Cardiac muscle cell (in vitro differentiated cells and primary cell): ENCODE data around the gene OBP2B. TPM values are rescaled to one million over a fixed set of nuclear protein-coding genes. Genes with fewer than 3 reads are reported as not detected.

Experiments used
- DNase-seq, 2 donors: peaks; one replicate each; pipeline versions ENCODE4 v3.0.0 to v3.0.0-alpha.2; 2010 to 2017; ENCODE audit warnings: low read depth in 1 of 2, low spot score in 1 of 2
- H3K27ac ChIP-seq: fragments of 200-600 bp; sonication (generic); 2 replicates; pipeline ENCODE4 v1.5.1; 2016
- H3K27me3 ChIP-seq: fragments of 200-600 bp; sonication (generic); 2 replicates; pipeline ENCODE4 v1.6.0; 2016; ENCODE audit warnings: control low read depth
- H3K36me3 ChIP-seq: fragments of 200-600 bp; sonication (generic); 2 replicates; pipeline ENCODE4 v1.5.1; 2016; ENCODE audit warnings: control low read depth
- H3K4me1 ChIP-seq: fragments of 200-600 bp; sonication (generic); 2 replicates; pipeline ENCODE4 v1.8.1; 2017; ENCODE audit warnings: low read depth, mild to moderate bottlenecking, mixed run types
- H3K4me3 ChIP-seq: fragments of 200-600 bp; sonication (generic); 2 replicates; pipeline ENCODE4 v1.5.1; 2016; ENCODE audit warnings: mild to moderate bottlenecking
- H3K9me3 ChIP-seq: fragments of 200-600 bp; sonication (generic); 2 replicates; pipeline ENCODE4 v1.5.1; 2017; ENCODE audit warnings: low read depth, mild to moderate bottlenecking, control low read depth
- polyA plus RNA-seq: library from polyadenylated mRNA; unstranded; fragments of >200 nt; fragmentation: Nextera tagmentation; extraction: Ambion mirVana; gene quantifications from 2 replicates; pipeline ENCODE4 v1.2.1, GENCODE V29; 2016
- total RNA-seq: library from RNA; depleted of rRNA; stranded (reverse); fragments of >200 nt; gene quantifications from 2 replicates; pipeline ENCODE4 v1.2.3, GENCODE V29; 2016
- TF ChIP-seq, protein P1 (sequence below): IDR thresholded peaks from 2 replicates; pipeline ENCODE4 v1.5.1; 2012; ENCODE audit warnings: low read depth, mild to moderate bottlenecking, low read length

OBP2B gene
- total and polyA plus RNA-seq, 2 experiments from 2014 or later = 0.35 TPM; not detected in 1

DNA sequence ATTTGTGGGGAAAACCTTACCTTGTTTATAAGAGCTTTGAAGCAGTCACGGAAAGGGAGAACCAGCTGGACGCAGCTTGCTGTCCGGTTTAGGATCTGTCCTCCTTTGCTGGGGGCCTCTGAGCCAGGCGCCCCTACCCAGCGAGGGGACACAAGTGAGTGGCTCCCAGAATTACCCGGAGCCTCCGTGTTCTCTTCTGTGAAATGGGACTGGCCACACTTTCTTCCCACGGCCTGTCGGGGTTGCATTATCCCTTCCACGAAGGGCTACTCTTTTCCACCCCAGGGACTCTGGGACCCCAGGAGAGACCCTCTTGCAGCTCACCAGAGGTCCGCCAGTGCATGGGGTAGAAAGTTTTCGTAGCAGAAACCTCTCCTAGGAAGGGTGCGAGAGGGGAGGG, 44.9 kb downstream of the OBP2B start:
- Histone ChIP-seq H3K4me1 (no peaks in the 10 kb centered on the region), H3K4me3 (peak overlapping the region; percentile 35), H3K36me3 (no peaks in the 10 kb centered on the region), H3K9me3 (no peaks in the 10 kb centered on the region), H3K27me3 (no peaks in the 10 kb centered on the region), H3K27ac (no peak overlapping the region)
- no peak for DNase-seq
- TF ChIP-seq, protein P1, sequence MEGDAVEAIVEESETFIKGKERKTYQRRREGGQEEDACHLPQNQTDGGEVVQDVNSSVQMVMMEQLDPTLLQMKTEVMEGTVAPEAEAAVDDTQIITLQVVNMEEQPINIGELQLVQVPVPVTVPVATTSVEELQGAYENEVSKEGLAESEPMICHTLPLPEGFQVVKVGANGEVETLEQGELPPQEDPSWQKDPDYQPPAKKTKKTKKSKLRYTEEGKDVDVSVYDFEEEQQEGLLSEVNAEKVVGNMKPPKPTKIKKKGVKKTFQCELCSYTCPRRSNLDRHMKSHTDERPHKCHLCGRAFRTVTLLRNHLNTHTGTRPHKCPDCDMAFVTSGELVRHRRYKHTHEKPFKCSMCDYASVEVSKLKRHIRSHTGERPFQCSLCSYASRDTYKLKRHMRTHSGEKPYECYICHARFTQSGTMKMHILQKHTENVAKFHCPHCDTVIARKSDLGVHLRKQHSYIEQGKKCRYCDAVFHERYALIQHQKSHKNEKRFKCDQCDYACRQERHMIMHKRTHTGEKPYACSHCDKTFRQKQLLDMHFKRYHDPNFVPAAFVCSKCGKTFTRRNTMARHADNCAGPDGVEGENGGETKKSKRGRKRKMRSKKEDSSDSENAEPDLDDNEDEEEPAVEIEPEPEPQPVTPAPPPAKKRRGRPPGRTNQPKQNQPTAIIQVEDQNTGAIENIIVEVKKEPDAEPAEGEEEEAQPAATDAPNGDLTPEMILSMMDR = no peak

DNA sequence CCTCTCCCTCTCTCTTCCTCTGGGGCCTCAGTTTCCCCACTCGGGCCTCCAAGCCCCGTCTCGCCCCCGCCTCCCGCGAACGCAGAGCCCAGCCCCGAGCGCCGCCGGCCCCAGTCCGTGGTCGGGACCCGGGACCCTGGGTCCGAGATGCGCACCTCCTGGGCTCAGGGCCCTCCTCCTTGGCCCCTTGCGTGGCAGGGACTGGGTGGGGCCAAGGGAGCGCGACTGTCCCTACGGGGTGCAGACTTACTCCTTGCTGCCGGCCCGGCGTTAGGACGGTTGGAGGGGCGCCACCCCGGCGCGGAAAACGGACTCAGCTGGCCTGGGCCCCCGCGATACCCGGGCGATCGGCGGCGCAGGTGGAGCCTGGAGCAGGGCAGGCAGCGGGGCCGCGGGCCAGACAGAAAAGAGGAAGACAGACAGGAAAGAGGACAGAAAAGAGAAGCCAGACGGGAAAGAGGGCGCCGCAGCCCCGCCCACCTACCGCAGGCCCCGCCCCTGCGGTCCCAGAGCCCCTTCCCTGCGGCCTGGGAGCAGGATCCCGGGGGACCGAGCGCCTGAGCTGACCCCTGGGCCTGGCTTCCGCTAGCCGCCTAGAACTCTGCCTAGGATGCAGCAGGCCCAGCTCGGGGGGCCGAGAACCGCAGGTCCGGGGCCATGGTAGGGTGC, 45.4 kb downstream of the OBP2B start, which contains the start of gene GBGT1:
TSS of gene GBGT1 (minus strand) at position 411 of the 669 bp plus-strand sequence. CDS start 1,502 bp downstream, outside the sequence.
- no peaks in the 10 kb centered on the region for H3K4me1 ChIP-seq
- H3K36me3 ChIP-seq = no peaks in the 10 kb centered on the region
- no peak within 1 kb of the TSS for H3K27ac ChIP-seq
- H3K4me3 ChIP-seq = peak within 1 kb of the TSS; percentile 35
- H3K27me3 ChIP-seq = no peaks in the 10 kb centered on the region
- H3K9me3 ChIP-seq = no peaks in the 10 kb centered on the region
- DNase-seq = peak; percentile 64 to 65
- TF ChIP-seq, protein P1 = no peak

DNA sequence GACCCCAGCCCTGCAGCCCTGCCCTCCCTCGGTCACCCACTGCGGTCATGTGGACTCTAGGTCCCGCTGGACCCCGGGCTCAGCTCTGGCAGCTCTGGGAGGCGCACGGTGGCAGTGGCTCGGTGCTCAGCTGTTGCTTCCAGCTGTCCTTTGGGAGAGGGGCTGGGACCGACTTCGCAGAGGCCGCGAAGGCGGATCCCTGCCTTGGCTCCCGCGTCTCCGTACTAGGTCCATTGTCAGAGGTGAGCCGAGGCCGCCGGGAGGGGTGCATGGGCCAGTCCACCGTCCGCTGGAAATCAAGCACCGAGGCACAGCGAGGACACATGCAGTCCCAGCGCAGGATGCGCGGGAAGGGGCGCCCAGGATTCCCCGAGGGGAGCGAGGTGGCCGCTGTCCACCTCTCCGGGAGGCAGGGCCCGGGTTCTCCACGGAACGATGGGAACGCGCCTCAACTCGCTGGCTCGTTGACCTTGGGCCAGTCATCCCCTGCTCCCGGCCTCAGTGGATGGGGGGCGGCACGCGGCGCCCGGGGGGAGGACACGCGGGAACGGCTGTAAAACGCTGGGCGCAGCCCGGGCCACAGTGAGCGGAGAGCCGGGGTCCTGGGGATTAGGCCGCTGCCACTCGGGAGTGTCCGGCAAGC, 46.1 kb downstream of the OBP2B start:
- DNase-seq = no peak
- Histone ChIP-seq H3K27ac (no peak overlapping the region), H3K4me3 (peak overlapping the region; percentile 35), H3K4me1 (no peaks in the 10 kb centered on the region), H3K36me3 (no peaks in the 10 kb centered on the region), H3K27me3 (no peaks in the 10 kb centered on the region), H3K9me3 (no peaks in the 10 kb centered on the region)
- TF ChIP-seq, protein P1 = no peak

GRCh38 chr9:133161547-133161950, 47.5 kb downstream of the OBP2B start:
- no peak for DNase-seq
- no peaks in the 10 kb centered on the region for H3K36me3 ChIP-seq
- TF ChIP-seq, protein P1 = no peak
- no peaks in the 10 kb centered on the region for H3K27me3 ChIP-seq
- no peak overlapping the region for H3K27ac ChIP-seq
- no peak overlapping the region for H3K4me3 ChIP-seq
- no peaks in the 10 kb centered on the region for H3K9me3 ChIP-seq
- no peaks in the 10 kb centered on the region for H3K4me1 ChIP-seq

GRCh38 chr9:133160742-133161546, 48.1 kb downstream of the OBP2B start:
- H3K36me3 ChIP-seq = no peaks in the 10 kb centered on the region
- H3K9me3 ChIP-seq = no peaks in the 10 kb centered on the region
- DNase-seq = peak; percentile 61 to 85
- TF ChIP-seq, protein P1 = peak; percentile 80
- H3K4me1 ChIP-seq = no peaks in the 10 kb centered on the region
- no peak overlapping the region for H3K4me3 ChIP-seq
- no peak overlapping the region for H3K27ac ChIP-seq
- no peaks in the 10 kb centered on the region for H3K27me3 ChIP-seq
